ENCODE results near the gene NHLRC1.

Gene NHLRC1

DNA sequence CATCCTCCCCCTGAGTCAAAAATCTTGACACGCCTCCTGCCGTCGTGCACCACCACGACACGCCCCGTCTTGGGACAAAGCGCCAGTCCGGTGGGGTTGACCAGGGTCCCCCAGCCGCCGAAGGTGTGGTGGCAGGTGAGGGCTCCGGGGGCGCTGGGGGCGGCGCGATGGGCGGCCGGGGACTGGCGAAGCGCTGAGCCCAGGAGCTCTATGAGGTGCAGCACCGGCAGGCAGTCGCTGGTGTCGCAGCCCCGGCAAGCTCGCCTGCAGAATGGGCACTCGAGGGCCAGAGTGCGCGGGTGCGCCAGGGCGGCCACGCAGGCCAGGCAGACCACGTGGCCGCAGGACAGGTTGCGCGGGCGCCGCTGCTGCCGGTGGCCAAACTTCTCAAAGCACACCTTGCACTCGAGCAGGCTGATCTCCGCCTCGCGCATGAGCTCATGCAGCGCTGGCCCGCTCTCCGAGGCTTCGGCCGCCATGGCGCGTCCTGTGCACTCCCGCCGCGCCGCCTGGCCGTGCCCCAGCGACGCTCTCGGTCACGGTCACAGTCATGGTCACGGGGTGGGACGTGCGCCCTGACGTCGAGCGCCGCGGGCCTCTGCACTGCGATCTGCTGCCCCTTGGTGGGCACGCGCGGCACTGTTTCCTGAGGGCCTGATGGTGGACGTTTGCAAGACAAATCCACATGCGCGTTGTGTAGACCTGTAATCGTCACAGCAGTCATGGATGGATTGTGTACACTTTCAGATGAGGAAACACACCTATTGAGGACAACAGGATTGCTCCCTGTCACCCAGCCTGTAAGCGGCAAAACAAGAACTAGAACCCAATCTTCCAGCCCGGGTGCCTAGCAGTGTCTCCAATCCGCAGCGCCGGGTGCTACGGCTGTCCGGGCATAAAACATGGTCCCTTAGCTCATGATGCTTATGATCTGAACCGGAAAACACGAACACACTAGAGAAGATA lies at the start of gene NHLRC1:
Gene NHLRC1 (minus strand): TSS at position 550 of the 966 bp plus-strand sequence. CDS start 71 bp downstream, at position 479.
- no peak within 1 kb of the TSS for H3K4me3 ChIP-seq (replicated peaks; ENCODE audit: low read depth, low read length)
- H3K36me3 ChIP-seq (ENCODE audit: control insufficient read depth, insufficient read depth, low read length): no peaks in the 10 kb centered on the region
- no peaks in the 10 kb centered on the region; the same call in 1 of the 2 replicates for H3K27me3 ChIP-seq (replicated peaks; ENCODE audit: control insufficient read depth, insufficient read depth, low read length)
- DNase-seq (ENCODE audit: extremely low read depth, insufficient read length): peak; percentile 88
- TF ChIP-seq, protein P1, sequence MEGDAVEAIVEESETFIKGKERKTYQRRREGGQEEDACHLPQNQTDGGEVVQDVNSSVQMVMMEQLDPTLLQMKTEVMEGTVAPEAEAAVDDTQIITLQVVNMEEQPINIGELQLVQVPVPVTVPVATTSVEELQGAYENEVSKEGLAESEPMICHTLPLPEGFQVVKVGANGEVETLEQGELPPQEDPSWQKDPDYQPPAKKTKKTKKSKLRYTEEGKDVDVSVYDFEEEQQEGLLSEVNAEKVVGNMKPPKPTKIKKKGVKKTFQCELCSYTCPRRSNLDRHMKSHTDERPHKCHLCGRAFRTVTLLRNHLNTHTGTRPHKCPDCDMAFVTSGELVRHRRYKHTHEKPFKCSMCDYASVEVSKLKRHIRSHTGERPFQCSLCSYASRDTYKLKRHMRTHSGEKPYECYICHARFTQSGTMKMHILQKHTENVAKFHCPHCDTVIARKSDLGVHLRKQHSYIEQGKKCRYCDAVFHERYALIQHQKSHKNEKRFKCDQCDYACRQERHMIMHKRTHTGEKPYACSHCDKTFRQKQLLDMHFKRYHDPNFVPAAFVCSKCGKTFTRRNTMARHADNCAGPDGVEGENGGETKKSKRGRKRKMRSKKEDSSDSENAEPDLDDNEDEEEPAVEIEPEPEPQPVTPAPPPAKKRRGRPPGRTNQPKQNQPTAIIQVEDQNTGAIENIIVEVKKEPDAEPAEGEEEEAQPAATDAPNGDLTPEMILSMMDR (IDR thresholded peaks at IDR 0.05; ENCODE audit: insufficient read depth, low read length, poor library complexity, severe bottlenecking): peak; percentile 62

DNA sequence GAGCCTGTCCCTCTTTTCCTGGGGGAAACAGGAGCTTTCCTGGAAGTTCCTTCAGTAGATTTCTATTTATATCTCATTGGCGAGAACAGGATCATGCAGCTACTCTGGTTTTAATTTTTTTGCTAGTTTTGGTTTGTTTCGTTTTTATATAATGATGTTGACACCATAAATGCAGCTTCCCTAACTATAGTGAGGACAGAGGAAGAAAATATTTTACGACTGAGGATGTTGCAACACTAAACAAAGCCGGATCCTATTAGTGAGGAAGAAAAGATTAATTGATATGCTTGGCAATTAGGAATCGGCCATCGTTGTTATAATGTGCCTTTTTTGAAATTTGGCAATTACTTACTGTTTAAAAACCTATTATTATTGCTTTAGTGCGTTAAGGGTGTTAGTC lies 49.4 kb upstream of the NHLRC1 start:
- H3K4me3 ChIP-seq (replicated peaks; ENCODE audit: low read depth, low read length): no peak overlapping the region
- no peaks in the 10 kb centered on the region; the same call in 1 of the 2 replicates for H3K36me3 ChIP-seq (ENCODE audit: control insufficient read depth, insufficient read depth, low read length)
- no peaks in the 10 kb centered on the region for H3K27me3 ChIP-seq (replicated peaks; ENCODE audit: control insufficient read depth, insufficient read depth, low read length)
- no peak for DNase-seq (ENCODE audit: extremely low read depth, insufficient read length)
- TF ChIP-seq, protein P1 (IDR thresholded peaks at IDR 0.05; ENCODE audit: insufficient read depth, low read length, poor library complexity, severe bottlenecking): no peak

DNA sequence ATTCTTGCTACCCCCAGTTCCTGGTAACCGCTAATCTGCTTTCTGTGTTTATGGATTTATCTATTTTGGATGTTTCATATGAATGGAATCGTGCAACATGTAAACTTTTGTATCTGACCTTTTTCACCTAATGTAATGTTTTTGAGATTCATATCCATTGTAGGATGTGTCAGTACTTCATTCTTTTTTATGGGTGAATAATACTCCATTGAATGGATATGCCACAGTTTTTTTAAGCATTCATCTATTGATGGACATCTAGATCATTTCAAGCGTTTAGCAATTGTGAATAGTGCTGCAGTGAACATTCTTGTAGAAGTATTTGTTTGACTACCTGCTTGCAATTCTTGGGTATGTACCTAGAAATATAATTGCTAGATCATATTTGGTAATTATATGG lies 45.8 kb upstream of the NHLRC1 start:
- Histone ChIP-seq H3K4me3 (replicated peaks; ENCODE audit: low read depth, low read length) (no peak overlapping the region), H3K36me3 (ENCODE audit: control insufficient read depth, insufficient read depth, low read length) (no peaks in the 10 kb centered on the region; the same call in 1 of the 2 replicates), H3K27me3 (replicated peaks; ENCODE audit: control insufficient read depth, insufficient read depth, low read length) (no peaks in the 10 kb centered on the region)
- no peak for DNase-seq (ENCODE audit: extremely low read depth, insufficient read length)
- TF ChIP-seq, protein P1 (IDR thresholded peaks at IDR 0.05; ENCODE audit: insufficient read depth, low read length, poor library complexity, severe bottlenecking): no peak

GRCh38 chr6:18166312-18167036 lies 44.0 kb upstream of the NHLRC1 start:
- H3K27me3 ChIP-seq (replicated peaks; ENCODE audit: control insufficient read depth, insufficient read depth, low read length): no peaks in the 10 kb centered on the region
- no peaks in the 10 kb centered on the region; the same call in 1 of the 2 replicates for H3K36me3 ChIP-seq (ENCODE audit: control insufficient read depth, insufficient read depth, low read length)
- TF ChIP-seq, protein P1 (IDR thresholded peaks at IDR 0.05; ENCODE audit: insufficient read depth, low read length, poor library complexity, severe bottlenecking): no peak
- no peak overlapping the region for H3K4me3 ChIP-seq (replicated peaks; ENCODE audit: low read depth, low read length)
- no peak for DNase-seq (ENCODE audit: extremely low read depth, insufficient read length)

DNA sequence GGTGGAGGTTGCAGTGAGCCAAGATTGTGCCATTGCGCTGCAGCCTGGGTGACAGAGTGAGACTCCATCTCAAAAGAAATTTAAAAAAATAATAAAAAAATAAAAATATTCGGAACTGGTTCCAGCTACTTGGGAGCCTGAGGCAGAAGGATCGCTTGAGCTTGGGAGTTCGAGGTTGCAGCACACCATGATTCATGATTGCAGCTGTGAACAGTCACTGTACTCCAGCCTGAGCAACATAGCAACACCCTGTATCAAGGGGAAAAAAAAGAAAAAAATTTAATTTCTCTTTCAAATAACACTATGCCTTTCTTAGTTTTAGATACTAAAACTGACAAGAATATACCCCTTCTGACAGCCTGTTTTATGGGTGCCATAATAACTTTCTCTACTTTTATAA lies 43.3 kb upstream of the NHLRC1 start:
- Histone ChIP-seq H3K4me3 (replicated peaks; ENCODE audit: low read depth, low read length) (no peak overlapping the region), H3K27me3 (replicated peaks; ENCODE audit: control insufficient read depth, insufficient read depth, low read length) (no peaks in the 10 kb centered on the region), H3K36me3 (ENCODE audit: control insufficient read depth, insufficient read depth, low read length) (no peaks in the 10 kb centered on the region; the same call in 1 of the 2 replicates)
- no peak for DNase-seq (ENCODE audit: extremely low read depth, insufficient read length)
- TF ChIP-seq, protein P1 (IDR thresholded peaks at IDR 0.05; ENCODE audit: insufficient read depth, low read length, poor library complexity, severe bottlenecking): no peak

Measured in GM06990 (cell line).